HT-29 (cell line): ENCODE measurements around the gene MAFF. TPM values are rescaled to one million over a fixed set of nuclear protein-coding genes. Genes with fewer than 3 reads are reported as not detected.

Experiments
- DNase-seq: peaks from one replicate; pipeline ENCODE4 v3.0.0-alpha.2; 2015; ENCODE audit warnings: low spot score
- total RNA-seq: library from RNA; depleted of rRNA; stranded (reverse); fragments of >200 nt; shearing (Covaris generic); gene quantifications from 2 replicates; pipeline ENCODE4 v1.2.3, GENCODE V29; 2014

MAFF gene
- total RNA-seq, 1 experiment from 2014 or later, result 91.5 TPM

DNA sequence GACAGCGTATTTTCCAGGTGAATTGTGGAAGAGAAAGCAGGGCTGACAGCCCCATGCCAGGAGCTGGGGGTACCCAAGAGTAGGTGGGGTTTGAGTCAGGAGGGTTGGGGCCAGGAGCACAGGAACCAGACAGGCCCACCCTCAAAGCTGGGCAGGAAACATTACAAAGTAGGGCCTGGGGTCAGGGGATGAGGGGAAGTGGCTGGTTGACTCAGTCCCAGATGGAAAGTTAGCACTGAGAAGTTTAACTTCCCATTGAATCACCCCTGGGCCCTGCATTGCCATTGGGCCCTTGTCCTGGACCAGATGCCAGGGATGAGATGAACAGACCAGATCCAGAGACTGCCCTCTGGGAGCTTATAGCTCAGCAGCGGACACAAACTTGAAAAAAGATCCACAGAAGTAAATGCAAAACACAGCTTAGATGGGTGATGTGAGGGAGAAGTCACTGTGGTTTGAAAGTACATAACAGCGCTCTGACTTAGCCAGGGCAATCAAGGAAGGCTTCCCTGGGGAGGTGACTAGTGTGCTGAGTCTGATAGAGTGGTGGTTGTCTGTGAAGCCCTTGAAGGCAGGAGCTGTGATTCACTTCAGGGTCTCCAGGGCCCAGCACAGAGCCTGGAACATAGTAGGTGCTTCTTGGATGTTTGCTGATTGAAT, 2.2 kb downstream of the MAFF start:
- DNase-seq, result no peak

DNA sequence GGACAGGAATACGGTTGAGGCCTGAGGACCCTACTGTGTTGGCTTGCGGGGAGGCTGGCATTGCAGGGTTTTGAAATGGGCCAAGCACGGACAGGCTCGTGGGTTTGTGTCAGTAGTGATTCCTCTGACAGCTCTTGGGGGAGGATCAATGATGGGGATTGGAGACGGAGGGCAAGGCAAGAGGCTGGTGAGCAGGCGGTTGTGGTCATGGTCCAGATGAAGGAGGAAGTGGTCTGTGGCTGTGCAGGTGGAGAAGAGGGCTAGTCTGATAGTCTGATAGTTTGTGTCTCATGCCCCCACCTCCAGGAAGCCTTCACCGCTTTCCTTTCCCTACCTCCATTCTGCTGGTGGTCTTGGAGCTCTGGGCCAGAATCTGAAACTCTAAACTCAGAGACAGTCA, 3.0 kb downstream of the MAFF start:
- DNase-seq, result no peak

DNA sequence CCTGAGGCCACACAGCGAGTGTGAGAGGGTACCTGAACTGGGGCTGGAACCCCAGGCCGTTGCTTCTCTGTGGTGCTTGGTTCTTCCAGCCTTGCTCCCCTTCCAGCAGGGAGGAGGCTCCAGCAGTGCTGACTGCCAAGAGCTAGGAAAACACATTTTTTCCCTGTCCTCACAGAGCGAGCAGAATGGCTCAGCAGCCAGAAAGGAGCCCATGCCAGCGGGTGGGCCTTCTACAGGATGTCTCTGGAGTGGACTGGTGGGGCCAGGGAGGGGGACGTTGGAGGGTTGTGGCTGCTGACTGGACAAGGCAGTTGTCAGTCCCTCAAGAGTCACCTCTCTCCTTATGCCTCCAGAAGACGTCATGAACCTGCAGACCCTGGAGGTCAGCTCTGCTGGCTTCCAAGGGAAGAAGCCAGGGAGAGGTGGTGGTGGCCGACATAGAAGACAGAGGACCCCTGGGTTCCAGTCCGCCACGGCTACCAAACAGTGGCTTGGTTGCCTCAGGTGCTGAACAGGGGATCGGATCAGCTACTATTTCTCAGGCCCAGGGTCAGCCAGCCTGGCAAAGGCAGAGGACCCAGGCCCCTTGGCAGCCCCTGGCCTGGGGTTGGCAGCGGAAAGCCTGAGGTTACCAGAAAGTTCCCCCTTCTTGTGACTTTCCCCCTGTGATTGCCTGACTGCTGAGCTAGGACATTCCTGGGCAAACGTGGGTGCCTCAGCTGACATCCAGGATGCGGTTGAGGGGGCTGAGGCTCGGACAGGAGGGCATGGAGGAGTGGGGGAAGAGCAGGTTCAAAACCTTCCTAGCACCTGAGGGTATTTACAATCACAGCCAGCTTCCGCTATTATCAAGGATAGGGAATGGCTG, 3.7 kb downstream of the MAFF start:
- DNase-seq, result no peak

DNA sequence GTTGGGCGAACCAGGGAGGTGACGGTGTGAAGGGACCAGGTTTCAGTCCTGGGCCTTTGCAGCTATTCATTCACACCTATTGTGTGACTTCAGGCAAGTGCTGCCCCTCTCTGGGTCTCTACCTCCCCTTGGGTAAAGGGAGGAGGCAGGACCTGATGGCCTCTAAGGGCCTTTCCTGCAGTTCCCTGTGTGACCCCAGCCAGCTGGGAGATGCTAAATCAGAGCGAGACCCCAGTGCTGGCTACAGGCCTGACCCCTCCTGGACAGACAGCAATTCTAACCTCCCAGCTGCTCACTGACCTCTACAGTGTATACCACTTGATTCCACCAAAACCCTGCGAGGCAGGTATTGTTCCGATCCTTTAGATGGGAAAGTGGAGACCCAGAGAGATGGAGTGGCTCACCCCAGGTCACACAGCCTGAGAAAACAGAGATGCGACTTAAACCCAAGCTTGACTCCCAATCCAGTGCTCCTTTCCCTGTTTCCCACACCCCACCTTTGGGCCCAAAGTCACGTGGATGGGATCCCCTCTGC, 6.2 kb downstream of the MAFF start:
- DNase-seq, result no peak

DNA sequence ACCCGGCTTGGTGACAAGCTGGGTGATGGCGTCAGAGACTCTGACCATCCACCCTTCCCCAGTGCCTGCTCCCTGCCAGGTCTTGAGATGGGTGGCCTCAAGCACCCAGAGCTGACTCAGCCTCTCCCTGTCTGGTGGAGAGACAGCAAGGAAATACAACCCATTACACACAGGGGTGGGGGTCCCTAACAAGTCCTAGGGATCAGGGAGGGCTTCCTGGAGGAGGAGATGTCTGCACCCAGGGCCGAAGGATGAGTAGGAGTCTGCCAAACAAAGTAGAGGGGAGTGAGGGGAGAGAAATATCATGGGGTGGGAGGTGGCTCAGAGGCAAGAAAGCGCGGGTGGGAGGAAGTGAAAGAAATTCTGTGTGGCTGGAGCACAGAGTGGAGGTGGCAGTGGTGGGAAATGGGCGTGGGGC, 6.8 kb downstream of the MAFF start:
- no peak for DNase-seq

DNA sequence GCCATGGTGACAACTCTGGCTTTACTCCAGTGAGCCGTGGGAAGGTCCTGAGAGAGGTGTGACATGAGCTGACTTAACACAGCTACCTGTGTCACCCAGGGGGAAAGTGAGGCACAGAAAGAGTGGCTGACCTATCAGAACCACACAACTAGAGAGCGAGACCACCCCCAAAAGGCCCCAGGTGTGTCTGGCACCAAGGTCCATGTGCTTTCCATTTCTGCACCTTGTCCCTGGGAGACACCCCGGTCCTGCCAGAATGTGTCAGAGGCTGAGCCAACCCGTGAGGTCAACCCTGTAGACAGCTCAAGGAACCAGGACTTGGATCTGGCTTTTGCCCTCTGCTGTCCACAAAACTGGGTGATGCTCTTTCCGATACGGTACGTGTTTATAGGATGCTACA, 9.8 kb downstream of the MAFF start:
- no peak for DNase-seq

DNA sequence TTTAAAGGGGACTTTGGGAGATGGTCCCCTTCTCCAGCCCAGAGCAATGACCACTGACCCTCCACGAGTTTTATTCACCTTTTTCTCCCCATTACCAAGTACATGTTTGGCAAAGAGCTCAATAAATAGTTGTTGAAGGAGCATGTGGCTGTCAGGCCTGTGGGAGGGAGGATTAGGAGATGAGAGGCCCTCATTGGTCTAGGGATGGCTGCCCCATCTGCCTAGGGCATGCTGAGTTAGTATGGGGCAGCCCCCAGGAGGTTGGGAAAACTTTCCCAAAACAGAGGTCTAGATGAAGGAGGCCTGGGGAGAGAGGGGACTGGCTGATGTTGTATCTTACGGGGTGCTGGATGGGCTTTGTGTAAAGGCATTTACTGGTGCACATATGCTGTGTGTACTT, 10.6 kb downstream of the MAFF start:
- DNase-seq, result no peak

DNA sequence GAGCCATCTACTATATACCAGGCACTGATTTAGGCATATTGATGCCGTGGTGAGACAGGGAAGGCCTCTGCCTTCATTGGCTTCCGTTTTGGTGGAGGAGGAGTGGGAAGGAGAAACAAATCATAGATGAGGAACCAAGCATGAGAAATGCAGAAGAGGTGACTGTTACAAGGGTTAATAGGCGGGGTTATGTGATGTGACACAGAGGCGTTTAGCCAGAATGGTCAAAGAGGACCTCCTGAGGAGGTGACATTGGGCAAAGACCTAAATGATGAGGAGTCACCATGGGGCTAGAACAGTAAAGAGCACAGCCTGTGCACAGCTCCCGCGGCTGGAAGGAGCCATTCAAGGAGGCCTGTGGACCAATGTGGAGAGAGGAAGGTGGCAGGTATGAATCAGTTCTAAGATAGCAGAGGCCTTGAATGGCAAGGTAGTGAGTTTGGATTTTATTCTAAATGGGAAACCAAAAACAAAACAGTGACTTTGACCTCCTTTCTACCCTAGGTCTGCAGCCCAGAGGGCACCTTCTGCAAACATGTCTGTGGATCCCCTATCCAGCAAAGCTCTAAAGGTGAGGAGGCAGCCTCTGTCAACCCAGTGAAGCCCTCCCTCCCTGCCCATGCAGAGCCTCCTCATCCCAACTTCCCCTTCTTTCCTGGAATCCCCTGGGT, 11.7 kb downstream of the MAFF start:
- no peak for DNase-seq

DNA sequence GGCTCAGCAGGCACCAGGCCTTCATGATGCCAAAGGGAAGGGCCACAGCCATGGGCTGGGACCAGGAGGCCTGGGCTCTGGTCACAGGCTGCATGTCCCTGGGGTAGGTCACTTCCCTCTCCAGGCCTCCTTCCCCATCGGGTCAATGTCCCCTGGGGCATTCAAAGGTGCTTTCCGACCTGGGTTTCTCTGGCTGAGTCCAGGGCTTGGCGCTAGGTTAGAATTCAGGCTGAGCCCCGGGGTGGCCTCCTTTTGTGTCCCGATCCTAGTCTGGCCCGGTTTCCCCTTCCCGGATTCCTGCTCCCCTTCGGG, 12.2 kb downstream of the MAFF start:
- DNase-seq, result no peak

DNA sequence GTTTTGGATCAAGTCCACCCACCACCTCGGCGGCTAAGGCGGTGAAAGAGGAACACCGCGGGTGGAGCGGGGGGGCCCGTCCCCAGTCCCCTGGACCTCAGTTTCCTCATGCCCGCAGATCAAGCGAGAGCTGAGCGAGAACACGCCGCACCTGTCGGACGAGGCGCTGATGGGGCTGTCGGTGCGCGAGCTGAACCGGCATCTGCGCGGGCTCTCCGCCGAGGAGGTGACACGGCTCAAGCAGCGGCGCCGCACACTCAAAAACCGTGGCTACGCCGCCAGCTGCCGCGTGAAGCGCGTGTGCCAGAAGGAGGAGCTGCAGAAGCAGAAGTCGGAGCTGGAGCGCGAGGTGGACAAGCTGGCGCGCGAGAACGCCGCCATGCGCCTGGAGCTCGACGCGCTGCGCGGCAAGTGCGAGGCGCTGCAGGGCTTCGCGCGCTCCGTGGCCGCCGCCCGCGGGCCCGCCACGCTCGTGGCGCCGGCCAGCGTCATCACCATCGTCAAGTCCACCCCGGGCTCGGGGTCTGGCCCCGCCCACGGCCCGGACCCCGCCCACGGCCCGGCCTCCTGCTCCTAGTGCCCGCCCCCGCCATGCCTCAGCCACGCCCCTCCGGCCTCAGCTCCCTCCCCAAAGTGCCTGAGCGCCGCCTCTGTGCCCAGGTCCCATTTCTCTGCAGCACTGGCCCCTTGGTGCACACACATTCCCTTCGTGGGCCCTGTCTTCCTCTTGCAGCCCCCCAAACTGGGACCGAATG, 12.7 kb downstream of the MAFF start:
- DNase-seq, result no peak

DNA sequence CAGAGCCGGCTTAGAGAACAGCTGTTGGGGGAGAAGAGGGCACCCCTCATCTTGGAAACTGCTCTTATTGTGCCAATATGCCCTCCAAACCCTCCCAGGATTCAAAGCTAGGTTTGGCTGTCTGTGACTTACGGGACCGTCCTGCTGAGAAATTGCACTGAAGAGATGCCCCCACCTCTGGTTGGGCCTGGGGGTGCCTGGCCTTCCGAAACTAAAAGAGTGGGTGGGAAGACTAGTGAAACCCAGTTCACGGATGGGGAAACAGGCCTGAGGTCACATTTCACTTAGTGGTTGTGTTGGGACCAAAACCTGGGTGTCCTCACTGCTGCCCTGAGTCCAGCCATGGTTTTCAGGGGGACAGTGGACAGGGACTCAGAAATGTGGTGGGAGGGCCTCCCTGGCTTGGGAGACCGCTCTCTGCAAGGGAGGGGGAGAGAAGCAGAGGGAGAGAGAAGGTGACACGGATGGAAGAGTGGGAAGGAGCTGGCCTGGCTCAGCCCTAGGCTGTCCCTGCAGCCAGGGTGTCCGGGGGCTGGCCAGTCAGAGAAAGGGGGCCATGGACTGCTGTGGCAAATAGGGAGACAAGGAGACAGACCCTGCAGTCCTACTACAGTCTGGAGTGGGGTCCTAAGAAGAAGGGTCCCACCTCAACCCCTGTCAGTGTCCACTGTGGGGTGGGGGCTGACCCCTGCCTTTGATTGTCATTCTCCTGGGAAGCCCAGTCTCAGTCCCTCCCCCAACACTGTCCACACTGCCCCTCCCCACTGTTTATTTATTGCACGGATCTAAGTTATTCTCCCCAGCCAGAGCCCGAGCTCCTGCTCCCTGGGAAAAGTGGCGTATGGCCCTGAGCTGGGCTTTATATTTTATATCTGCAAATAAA, 13.6 kb downstream of the MAFF start:
- no peak for DNase-seq

DNA sequence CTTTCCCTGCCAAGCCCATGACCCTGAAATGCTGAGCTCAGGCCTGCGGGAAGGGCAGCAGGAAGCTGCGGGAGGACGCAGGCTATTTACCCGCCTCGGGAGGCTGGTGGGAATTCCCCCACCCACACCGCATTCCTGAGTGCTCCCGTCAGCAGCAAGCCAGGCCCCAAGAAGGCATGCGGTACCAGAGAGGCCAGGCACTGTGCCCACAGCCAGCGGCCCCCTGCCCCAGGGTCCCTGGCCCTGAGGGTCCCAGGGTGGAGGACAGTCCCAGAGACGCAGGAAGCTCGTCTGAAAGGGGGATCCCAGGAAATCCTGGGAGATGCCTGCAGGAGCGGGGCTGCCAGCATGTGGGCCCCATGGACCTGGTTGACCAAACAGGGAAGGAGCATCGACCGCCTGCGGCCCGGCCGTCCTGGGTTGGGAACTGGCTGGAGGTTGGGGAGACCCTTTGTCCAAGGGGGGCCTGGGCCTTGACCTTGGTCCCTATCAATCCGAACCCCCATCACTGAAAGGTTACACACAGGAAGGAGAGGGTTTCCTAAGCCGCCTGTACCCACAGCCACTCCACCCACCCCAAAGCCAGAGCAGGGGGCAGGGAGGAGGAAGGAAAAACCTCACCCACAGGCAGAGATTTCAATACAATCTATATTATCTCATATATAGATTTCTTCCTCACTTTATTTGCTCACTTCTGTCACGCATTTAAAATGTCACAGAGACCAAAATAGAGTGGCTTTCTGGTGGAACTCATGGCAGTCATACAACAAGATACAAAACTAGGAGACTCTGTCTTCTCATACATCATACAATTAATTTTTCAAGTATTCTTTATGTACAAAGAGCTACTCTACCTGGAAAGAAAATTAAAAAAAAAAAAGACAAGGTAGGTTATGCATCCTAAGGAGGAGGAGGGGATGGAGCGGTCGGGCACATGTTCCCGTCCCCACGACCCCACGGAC, 17.1 kb downstream of the MAFF start:
- peak; percentile 86 for DNase-seq

DNA sequence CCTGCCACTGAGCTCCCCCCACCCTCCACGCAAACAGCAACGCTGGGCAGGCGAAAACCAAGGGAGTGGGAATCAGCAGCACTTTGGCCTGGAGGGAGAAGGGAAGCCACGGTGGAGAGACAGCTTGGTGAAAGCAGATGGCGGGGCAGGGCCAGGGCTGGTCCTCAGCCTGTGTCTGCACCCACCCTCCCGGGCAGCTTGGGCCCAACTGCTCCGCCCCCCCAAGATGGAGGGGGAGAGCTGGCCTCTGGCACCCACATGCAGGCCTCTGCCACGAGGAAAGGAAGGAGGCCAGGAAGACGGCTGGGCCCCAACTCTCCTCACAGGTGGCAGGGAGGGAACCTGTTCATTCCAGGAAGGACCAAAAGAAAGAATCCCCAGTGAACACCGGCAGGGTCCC, 17.8 kb downstream of the MAFF start:
- DNase-seq, result no peak

DNA sequence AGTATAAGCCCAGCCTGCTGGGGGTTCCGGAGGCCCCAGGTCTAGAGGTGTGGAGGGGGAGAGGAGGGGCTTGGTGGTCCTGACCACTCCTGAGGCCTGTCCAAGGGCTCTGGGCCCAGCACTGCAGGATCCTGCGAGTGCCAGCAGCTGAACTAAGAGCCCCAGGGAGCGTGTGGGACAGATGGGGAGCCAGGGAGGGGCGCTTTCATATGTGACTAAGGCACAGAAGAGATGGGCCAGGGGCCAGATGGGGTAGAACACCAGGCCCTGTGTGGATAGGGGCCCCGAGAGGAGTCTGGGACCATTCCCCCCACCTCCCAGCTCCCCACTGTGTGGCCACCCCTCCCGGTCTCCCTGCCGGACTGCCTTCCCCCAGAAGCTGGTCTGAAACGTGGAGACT, 18.4 kb downstream of the MAFF start:
- DNase-seq, result no peak

DNA sequence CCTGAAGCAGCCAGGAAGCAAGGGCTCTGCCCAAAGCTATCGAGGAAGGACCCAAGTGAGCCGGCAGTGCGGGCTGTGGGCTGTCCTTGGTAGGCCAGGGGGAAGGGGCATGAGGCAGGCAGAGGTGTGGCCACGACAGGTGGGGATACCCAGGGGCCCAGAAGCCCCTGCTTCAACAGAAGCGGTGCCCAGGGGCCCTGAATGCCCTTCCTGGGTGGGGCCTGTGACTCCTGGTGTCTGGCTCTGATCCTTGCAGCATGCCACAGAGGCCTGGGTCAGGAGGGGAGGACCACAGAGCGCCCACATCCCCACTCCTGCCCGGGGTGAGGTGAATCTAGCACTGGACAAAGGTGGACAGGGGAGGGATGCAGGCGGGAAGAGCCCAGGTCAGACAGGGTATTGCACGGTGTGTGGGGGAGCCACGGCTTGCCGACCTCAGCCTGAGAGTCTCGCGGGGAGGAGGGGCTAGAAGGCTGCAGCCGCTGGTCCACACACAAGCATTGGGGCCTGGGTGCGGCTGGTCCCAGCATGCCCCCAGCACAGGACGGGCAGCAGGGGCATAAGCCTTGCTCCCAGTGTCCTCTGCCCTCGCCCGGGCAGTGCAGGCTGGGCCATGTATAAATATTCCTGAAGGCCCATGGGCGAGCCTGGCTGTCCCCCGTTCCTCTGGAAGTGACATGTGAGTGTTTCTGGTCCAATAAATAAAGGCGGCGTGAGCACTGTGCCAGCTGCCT, 19.0 kb downstream of the MAFF start:
- DNase-seq, result no peak

DNA sequence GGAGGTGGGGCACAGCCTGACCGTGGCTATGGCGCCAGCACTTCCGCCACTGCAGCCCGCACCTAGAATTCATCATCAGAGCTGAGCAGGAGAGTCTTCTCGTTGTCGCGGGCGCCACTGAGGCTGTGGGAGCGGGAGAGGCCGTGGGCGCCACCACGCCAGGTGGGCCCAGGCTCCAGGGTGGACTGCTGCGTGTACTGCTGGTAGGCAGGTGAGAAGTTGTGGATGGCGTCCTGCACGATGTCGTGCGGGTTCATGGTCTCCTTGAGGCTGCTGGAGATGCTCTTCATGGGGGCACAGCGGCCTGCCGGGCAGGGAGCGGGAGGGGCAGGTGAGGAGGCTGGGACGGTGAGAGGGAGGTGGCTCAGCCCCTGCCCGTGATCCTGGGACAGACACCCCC, 19.6 kb downstream of the MAFF start:
- DNase-seq, result no peak

DNA sequence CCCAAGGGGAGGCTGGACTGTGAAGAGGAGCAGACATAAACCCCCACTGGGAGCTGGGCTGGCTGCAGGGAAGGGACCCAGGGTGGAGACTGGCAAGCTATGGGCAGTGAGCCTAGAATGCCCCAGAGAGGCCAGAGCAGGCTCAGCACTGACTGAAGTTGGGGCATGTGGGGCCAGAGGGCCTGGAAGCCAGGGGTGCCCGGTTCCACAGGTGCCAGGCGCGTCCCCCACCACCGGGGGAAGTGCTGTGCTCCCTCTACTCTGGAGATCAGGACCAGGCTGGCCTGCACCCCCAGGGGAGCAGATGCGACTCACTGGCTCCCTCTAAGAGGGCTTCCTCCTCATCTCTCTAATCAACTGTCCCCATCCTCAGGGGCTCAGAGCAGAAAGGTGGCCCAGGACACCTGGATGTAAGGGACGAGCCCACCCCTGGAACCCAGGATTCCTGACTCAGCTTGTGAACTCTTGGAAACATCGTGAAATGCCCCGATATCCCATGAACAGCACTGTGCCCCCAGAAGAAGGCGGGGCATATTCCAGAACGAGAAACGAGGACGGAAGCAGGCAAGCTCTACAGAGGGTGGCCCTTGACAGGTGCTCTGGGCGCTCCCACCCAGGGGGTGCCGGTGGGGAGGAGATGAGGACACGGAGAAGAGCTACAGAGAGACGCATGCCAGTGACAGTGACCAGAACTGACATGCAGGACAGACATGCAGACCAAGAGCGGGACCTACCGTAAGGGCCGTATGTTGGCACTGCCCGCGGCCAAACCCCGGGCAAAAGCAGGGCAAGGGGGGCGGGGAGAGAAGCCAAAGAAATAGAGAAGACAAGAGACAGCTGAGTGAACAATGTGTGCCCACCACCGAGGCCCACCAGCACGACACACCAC, 20.4 kb downstream of the MAFF start:
- no peak for DNase-seq

DNA sequence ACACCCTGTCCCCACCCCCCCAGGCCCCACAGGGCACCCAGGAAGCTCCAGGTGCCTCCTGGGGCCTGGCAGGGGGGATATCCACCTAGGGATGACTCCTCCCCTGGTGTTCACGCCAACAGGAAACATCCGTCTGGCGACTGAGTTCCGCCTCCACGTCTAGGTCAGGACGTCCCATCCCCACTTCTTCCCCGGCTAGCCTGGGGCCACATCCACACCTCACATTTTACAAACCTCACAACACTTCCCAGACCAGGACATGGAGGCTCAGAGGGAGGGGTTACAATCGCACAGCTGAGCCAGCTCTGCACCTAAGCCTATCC, 21.0 kb downstream of the MAFF start:
- peak; percentile 36 for DNase-seq
